ENCODE results near the gene OTUD6A. TPM values are rescaled to one million over a fixed set of nuclear protein-coding genes. Genes with fewer than 3 reads are reported as not detected.

Gene OTUD6A
- not detected for total RNA-seq (ENCODE audit: unreplicated experiment)
- long read RNA-seq: 0 reads

- TF ChIP-seq, protein P1, sequence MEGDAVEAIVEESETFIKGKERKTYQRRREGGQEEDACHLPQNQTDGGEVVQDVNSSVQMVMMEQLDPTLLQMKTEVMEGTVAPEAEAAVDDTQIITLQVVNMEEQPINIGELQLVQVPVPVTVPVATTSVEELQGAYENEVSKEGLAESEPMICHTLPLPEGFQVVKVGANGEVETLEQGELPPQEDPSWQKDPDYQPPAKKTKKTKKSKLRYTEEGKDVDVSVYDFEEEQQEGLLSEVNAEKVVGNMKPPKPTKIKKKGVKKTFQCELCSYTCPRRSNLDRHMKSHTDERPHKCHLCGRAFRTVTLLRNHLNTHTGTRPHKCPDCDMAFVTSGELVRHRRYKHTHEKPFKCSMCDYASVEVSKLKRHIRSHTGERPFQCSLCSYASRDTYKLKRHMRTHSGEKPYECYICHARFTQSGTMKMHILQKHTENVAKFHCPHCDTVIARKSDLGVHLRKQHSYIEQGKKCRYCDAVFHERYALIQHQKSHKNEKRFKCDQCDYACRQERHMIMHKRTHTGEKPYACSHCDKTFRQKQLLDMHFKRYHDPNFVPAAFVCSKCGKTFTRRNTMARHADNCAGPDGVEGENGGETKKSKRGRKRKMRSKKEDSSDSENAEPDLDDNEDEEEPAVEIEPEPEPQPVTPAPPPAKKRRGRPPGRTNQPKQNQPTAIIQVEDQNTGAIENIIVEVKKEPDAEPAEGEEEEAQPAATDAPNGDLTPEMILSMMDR (IDR thresholded peaks at IDR 0.05; ENCODE audit: partially characterized antibody, unreplicated experiment): no peak
- DNase-seq: no peak
- H3K4me1 Mint-ChIP-seq (ENCODE audit: low read depth, unreplicated experiment): no peaks in the 10 kb centered on the region
- no peaks in the 10 kb centered on the region for H3K27me3 Mint-ChIP-seq (ENCODE audit: unreplicated experiment)
- no peaks in the 10 kb centered on the region for H3K36me3 Mint-ChIP-seq (ENCODE audit: unreplicated experiment)
- no peak within 1 kb of the TSS for H3K4me3 Mint-ChIP-seq (ENCODE audit: unreplicated experiment)
- no peaks in the 10 kb centered on the region for H3K9me3 Mint-ChIP-seq (ENCODE audit: unreplicated experiment)
- no peak within 1 kb of the TSS for H3K27ac Mint-ChIP-seq (ENCODE audit: unreplicated experiment)
Measured at GRCh38 chrX:70062076-70062475, at the start of gene OTUD6A. TSS of gene OTUD6A (plus strand) at chrX:70062457. CDS start at chrX:70062525, 68 bp downstream.

DNA sequence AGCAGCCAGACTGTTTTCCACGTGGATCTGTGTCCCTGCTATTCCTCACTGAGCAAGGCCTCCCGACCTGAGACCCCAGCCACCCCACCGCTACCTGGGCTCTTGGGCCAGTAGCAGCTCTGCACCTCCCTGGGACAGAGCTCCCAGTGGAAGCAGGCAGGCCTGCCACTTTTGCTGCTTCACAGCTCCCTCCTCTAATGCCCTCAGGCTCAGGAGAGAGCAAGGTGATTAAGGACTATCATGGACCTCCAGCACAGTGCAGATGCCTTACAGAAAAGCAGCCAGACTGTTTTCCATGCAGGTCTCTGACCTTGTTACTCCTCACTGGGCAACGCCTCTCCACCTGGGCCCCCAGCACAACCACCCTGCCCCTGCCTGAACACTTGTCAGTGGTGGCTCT is 49.5 kb upstream of the OTUD6A start:
- H3K27me3 Mint-ChIP-seq (ENCODE audit: unreplicated experiment): no peaks in the 10 kb centered on the region
- H3K9me3 Mint-ChIP-seq (ENCODE audit: unreplicated experiment): no peaks in the 10 kb centered on the region
- H3K4me1 Mint-ChIP-seq (ENCODE audit: low read depth, unreplicated experiment): no peaks in the 10 kb centered on the region
- no peaks in the 10 kb centered on the region for H3K36me3 Mint-ChIP-seq (ENCODE audit: unreplicated experiment)
- no peak overlapping the region for H3K27ac Mint-ChIP-seq (ENCODE audit: unreplicated experiment)
- no peak for DNase-seq
- H3K4me3 Mint-ChIP-seq (ENCODE audit: unreplicated experiment): no peak overlapping the region
- TF ChIP-seq, protein P1 (IDR thresholded peaks at IDR 0.05; ENCODE audit: partially characterized antibody, unreplicated experiment): no peak

DNA sequence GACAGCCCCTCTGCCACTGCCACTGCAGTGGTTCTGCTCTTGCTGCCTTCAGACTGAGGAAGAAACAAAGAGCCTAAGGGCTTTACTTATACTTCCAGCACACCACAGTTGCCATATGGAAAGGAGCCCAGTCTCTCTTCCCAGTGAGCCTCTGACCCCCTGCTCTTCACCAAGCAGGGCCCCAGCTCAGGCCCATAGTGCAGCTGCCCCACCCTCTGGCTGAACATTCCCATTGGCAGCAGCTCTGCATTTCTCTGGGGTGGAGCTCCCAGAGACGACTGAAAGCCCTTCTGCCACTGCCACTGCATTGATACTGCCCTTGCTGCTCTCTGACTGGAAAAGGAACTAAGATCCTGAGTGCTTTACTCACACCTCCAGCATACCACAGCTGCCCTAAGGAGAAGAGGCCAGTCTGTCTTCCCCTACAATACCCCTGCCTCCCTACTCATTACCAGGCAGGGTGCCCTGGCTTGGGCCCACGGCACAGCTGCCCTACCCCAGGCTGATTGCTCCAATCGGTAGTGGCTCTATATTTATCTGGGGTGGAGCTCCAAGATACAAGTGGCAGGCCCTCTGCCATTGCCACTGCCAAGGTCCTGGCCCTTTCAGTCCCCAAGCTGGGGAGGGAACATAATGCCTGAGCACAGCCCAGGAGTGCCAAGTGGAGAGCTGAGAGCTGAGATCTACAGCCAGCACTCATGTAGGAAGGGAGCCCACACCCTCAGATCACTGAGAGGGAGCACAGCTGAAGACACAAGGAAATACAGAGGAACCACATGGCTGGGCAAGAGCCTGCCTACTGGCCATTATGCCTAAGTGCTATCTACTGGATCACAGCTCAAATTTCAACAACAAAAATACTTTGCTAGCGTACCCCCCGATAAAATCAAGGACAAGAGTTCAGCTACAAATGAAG is 48.5 kb upstream of the OTUD6A start:
- TF ChIP-seq, protein P1 (IDR thresholded peaks at IDR 0.05; ENCODE audit: partially characterized antibody, unreplicated experiment): no peak
- Mint-ChIP-seq H3K4me3 (ENCODE audit: unreplicated experiment) (no peak overlapping the region), H3K9me3 (ENCODE audit: unreplicated experiment) (no peaks in the 10 kb centered on the region), H3K36me3 (ENCODE audit: unreplicated experiment) (no peaks in the 10 kb centered on the region), H3K4me1 (ENCODE audit: low read depth, unreplicated experiment) (no peaks in the 10 kb centered on the region), H3K27ac (ENCODE audit: unreplicated experiment) (peak overlapping the region; percentile 28), H3K27me3 (ENCODE audit: unreplicated experiment) (no peaks in the 10 kb centered on the region)
- no peak for DNase-seq

DNA sequence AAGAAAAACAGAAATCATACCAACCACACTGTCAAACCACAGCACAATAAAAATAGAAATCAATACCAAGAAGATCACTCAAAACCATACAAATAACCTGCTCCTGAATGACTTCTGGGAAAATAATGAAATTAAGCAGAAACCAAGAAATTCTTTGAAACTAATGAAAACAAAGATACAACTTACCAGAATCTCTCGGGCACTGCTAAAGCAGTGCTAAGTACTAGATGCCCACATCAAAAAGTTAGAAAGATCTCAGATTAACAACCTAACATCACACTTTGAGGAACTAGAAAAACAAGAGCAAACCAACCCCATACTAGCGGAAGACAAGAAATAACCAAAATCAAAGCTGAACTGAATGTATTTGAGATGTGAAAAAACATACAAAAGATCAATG is 45.7 kb upstream of the OTUD6A start:
- Mint-ChIP-seq H3K36me3 (ENCODE audit: unreplicated experiment) (no peaks in the 10 kb centered on the region), H3K4me3 (ENCODE audit: unreplicated experiment) (no peak overlapping the region), H3K27ac (ENCODE audit: unreplicated experiment) (no peak overlapping the region), H3K9me3 (ENCODE audit: unreplicated experiment) (no peaks in the 10 kb centered on the region), H3K4me1 (ENCODE audit: low read depth, unreplicated experiment) (no peaks in the 10 kb centered on the region), H3K27me3 (ENCODE audit: unreplicated experiment) (no peaks in the 10 kb centered on the region)
- TF ChIP-seq, protein P1 (IDR thresholded peaks at IDR 0.05; ENCODE audit: partially characterized antibody, unreplicated experiment): no peak
- no peak for DNase-seq

GRCh38 chrX:70022616-70023015 is 39.6 kb upstream of the OTUD6A start:
- Mint-ChIP-seq H3K4me3 (ENCODE audit: unreplicated experiment) (no peak overlapping the region), H3K9me3 (ENCODE audit: unreplicated experiment) (no peaks in the 10 kb centered on the region), H3K27me3 (ENCODE audit: unreplicated experiment) (no peaks in the 10 kb centered on the region), H3K4me1 (ENCODE audit: low read depth, unreplicated experiment) (no peaks in the 10 kb centered on the region), H3K36me3 (ENCODE audit: unreplicated experiment) (no peaks in the 10 kb centered on the region), H3K27ac (ENCODE audit: unreplicated experiment) (no peak overlapping the region)
- DNase-seq: no peak
- TF ChIP-seq, protein P1 (IDR thresholded peaks at IDR 0.05; ENCODE audit: partially characterized antibody, unreplicated experiment): no peak

All from glutamatergic neuron (in vitro differentiated cells).